HG03354 (cell line): ENCODE results near the gene HOMER2.
"Not testable (repeated sequence)": the region's sequence is repeated elsewhere in the genome, so short reads cannot be mapped to it uniquely, and the experiment has no call there.

Source experiments
- ATAC-seq: cut with Tn5 transposase; IDR thresholded peaks from one replicate; pipeline ENCODE4 v1.9.1; 2021; ENCODE audit warnings: mild to moderate bottlenecking; ENCODE audit not compliant: unreplicated experiment, poor library complexity, severe bottlenecking

Gene HOMER2

GRCh38 chr15:82871832-82872484, 80.6 kb downstream of the HOMER2 start:
- no peak for ATAC-seq

DNA sequence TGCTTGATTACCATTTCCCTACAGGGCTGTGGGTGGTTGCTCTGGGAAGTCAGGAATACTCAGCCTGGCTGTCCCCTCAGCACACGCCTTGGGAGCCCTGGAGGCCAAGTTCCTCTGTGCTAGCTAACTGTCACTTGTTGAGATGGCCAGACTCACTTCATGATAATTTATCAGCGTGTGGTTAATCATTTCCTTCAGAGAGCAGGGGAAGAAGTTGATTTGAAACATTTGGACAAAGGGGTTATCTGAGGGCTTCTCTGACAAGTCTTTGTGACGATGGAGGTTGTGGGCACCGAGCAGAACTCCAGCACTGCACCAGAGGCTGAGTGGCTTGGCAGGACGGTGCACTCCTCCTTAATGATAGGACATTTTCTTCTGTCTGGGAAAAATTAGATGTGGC, 81.2 kb downstream of the HOMER2 start:
- ATAC-seq: no peak

DNA sequence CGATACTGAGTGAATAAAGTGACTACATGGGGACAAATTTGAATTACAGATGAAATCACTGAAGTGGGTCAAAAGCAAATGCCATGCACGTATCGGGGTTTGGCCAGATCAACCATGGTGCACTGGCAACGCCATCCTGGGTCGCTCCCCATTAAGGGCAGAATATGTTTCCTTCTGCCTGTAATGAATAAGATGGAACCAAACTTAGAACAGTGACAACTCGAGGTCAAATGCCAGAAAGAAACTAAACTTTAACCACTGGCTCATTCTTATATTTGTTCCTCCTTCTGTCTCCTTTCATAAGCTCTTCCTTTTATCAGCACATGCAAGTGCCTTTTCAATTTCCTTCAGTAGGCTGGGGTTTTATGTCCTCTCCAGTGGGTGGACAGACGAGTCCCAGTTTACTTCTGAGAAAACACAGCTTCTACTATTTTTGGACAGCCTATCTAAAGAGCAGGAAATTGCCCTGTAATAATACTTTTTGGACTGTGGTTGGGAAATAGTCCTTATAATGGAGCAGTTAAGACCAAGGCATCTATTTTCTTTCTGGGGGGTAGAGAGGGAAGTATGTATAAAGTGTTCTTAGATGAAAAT, 81.7 kb downstream of the HOMER2 start:
- no peak for ATAC-seq

DNA sequence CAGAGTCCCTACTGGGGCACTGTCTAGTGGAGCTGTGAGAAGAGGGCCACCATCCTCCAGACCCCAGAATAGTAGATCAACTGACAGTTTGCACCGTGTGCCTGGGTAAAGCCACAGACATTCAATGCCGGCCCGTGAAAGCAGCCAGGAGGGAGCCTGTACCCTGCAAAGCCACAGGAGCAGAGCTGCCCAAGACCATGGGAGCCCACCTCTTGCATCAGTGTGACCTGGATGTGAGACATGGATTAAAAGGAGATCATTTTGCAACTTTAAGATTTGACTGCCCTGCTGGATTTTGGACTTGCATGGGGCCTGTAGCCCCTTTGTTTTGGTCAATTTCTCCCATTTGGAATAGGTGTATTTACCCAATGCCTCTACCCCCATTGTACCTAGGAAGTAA, 86.5 kb downstream of the HOMER2 start:
- ATAC-seq: not testable (repeated sequence)

DNA sequence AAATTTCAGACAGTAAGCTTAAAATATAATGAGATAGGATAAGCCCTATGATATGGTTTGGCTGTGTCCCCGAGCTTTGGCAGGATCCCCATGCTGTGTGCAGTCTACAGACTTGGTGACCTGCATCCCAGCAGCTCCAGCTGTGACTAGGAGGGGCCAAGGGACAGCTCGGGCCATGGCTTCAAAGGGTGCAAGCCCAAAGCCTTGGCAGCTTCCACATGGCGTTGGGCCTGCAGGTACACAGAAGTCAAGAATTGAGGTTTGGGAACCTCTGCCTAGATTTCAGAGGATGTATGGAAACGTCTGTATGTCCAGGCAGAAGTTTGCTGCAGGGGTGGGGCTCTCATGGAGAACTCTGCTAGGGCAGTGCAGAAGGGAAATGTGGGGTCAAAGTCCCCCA, 86.9 kb downstream of the HOMER2 start:
- not testable (repeated sequence) for ATAC-seq

DNA sequence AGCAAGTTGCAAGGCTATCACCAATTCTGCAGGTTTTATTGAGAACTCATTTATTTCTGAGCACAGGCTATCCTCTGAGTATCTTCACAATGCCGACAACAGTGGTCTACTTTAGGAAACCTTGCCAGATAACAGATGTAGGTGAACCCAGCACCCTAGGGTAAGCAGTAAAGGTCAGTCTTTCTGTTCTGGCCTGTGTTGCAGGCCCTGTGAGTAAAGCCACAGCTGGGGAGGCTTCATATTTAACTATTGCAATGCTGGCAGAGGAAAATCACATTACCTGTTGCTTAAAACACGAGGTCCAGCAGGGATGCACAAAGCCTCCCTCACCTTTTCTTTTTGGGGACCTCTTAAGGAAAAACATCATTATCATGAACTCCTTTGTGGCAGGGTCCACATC, 87.6 kb downstream of the HOMER2 start:
- no peak for ATAC-seq

DNA sequence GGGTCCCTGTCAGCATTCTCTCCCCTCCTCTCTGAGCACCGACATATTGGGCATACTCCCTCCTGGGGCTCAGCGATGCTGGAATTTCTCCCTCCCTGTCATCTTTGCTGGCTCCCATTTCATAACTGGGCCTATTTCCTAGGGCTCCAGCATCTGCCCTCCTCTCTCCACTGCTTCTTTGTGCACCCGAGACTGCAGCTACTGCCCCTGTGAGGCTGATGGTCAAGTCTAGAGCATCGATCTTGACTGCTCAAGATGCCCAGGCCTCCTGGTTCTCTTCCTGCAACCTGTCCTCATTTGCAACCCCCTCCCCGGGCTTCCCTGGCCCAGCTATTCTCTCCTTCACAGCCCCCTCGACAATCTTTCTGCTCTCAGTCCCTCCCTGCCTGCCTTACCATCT, 89.6 kb downstream of the HOMER2 start:
- ATAC-seq: no peak

GRCh38 chr15:82858932-82859331, 93.6 kb downstream of the HOMER2 start:
- ATAC-seq: no peak

DNA sequence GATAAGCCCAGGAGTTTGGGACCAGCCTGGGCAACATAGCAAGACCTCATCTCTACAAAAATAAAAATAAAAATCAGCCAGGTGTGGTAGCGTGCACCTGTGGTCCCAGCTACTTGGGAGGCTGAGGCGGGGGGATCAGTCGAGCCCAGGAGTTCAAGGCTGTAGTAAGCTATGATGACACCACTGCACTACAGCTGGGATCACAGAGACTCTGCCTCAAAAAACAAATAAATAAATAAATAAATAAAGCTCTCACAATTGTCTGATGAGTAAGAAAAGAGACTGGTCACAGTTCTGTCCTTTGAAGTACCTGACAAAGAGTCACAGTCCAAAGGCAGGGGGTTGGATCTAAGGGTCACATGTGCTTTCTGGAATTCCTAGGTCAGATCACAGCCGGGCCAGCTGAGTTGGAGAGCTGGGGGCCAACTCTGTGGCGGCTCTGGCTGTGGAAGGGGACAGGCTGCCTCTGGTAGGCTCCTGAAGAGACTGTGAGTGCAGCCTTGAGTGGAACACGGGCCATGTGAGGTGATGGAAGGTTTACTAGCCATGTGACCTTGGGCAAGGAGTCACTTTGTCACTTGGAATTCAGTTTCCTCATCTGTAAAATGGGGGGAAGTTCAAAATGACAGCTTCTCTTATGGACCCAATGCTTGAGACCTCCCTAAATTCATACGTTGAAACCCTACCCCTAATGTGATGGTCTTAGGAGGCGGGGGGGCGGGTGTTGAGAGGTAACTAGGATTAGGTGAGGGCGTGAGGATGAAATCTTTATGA, 95.9 kb downstream of the HOMER2 start:
- ATAC-seq: no peak

GRCh38 chr15:82855286-82856100, 97.0 kb downstream of the HOMER2 start:
- no peak for ATAC-seq

DNA sequence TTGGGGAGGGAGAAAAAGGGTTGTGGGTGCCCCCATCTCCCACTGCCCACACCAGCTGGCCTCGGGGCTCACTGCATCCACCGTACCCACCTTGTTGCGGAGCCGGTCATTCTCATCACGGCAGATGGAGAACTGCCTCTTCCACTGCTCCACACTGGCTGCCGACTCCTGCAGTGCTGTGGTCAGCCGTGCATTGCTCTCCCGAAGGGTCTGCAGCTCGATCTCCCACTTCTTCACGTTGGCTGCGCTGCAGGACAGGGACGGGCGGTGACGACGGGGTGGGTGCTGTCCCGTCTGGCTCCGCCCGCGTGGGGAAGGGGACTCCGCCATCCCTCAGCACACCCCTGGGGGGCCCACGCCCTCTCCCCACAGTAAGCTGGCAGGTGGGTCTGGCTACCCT, 98.0 kb downstream of the HOMER2 start:
- no peak for ATAC-seq

DNA sequence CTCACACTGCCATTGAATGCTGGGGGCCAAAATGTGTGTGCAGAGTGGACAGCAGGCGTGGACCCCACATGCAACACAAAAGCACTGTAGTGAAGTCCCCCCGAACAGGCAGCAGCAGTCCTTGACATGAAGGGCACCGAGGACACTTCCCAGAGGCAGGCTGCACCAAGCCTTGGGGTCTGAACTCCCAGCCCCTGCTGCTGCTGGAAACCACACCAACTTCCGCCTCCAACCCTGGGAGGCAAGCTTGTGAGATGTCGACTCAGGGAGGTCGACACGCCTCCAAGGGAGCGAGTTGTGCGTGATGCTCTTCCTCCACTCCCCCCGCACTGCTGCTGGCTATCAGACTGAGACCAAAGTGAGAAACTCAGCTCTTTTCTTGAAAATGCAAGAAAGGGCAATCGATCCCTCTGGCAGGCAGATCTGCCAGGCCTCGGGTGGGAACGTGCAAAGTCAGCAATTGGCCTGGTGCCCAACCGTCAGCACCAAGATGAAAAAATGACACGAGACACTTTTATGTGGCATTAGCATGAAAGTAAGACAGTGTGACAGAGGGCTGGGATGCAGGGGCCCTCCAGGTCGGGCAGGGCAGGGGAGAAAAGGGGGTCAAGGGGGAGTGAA, 99.5 kb downstream of the HOMER2 start:
- ATAC-seq: no peak

- no peak for ATAC-seq
Observed at GRCh38 chr15:82851981-82852511, 100.5 kb downstream of the HOMER2 start.

GRCh38 chr15:82851306-82851850, 101.1 kb downstream of the HOMER2 start:
- ATAC-seq: no peak

GRCh38 chr15:82850731-82851130, 101.8 kb downstream of the HOMER2 start:
- no peak for ATAC-seq

DNA sequence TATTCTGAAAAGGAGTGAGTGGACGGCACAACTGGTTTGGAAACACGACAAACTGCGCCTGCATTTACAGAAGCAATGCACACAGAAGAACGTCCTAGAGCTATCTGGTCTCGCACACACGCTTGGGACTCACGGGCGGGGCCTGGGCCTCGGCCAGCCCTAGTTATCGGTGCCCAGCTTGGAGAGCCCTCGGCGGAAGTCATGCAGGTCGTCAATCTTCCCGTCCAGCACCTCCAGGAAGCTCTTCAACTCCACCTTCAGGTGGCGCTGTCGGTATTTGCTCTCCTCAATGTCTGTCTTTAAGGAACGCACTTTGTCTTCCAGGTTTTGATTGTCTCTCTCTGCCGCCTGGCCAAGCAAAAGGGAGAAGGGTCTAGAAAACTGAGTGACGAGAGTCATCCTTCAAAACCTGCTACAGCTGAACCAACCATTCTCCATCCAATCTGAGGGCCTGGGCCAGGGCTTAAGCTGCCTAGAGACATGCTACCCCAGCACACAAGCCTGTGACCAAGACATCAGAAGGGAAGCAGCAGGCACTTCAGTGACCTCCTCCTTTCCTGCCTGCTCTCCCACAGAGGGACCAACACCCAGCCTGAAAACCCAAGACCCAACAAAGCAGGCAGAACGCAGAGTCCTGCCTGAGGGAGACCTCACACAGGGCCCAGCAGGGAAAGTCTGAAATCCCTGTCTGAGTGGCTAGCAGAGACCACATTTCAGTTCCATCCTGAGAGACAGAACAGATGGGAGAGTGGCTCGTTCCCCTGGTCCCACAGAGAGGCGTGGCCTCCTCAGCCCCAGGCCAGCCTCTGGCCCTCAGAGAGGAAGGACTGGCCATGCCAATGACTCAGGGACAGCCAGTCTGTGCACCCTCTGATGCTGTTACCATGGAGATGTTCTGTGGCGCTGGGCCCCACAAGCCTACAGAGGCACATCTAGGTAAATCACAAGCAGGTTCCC, 102.7 kb downstream of the HOMER2 start:
- ATAC-seq: peak; percentile 70

DNA sequence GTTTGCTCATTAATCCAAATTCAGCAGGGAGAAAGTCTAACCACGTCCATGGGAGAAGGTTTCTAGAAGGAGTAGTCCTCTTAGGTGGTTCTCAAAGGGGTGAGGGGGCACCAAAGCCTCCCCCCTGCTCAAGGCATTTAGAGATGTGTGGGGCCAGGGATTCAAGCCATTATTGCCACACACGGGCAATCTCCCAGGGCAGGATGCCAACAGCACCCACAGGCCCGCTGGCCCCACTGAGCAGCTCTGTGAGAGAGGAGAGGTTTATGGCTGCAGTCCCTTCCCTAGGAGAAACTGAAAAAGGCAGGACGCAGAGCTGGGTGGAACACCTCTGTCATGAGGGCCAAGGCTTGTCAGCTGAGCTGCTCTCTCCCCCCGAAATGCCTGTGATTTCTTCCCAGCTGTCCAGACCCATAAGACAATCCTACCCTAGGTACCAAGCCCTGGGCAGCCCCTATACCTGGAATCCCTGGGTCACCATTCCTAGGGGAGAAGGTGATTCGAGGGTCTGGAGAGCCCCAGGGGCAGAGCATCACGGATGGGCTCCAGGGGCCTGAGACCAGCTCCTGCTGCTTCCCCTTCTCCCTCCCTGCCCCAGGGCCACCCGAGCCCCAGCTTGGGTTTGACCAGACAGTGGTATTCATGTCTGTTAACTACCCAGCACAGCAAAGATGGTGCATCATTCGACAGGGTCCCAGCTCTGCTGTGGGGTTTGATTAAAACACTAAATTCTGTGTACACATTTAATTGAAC, 104.1 kb downstream of the HOMER2 start:
- no peak for ATAC-seq

DNA sequence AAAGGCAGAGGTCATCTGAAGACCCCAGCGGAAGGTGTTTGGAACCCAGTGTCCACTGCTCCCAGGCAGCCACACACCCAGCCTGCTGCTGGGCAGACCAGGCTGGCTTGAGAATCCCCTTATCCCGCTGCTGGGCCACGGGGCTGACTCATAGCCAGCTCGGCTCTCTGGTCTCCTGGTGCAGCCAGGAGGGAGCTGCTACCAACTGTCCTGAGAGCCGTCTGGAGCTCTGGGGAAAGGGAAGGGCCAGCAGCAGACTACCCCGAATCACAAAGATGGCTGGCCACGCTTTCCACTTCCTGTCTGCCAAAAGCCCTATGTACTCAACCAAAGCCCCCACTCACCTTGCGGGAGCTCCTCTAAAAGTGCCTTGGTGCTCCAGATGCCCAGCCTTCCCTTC, 104.8 kb downstream of the HOMER2 start:
- ATAC-seq: no peak
